HG02642 (cell line): Measurements from ENCODE around the gene GRIK2.
"Not testable (repeated sequence)": the region's sequence is repeated elsewhere in the genome, so short reads cannot be mapped to it uniquely, and the experiment has no call there.

ENCODE experiments used
- ATAC-seq: cut with Tn5 transposase; IDR thresholded peaks from one replicate; pipeline ENCODE4 v1.9.1; 2021; ENCODE audit warnings: mild to moderate bottlenecking; ENCODE audit not compliant: unreplicated experiment, poor library complexity

The GRIK2 gene

GRCh38 chr6:101607111-101607690, 213.7 kb downstream of the GRIK2 start:
- ATAC-seq = no peak

- no peak for ATAC-seq
These were observed 215.2 kb downstream of the GRIK2 start for GRCh38 chr6:101608703-101609102.

GRCh38 chr6:101613556-101613955, 220.0 kb downstream of the GRIK2 start:
- no peak for ATAC-seq

- ATAC-seq = no peak
These were observed 221.3 kb downstream of the GRIK2 start for GRCh38 chr6:101614774-101615173.

GRCh38 chr6:101626269-101626668, 232.8 kb downstream of the GRIK2 start:
- no peak for ATAC-seq

GRCh38 chr6:101630941-101631340, 237.4 kb downstream of the GRIK2 start:
- ATAC-seq = no peak

- no peak for ATAC-seq
These were observed 239.6 kb downstream of the GRIK2 start for GRCh38 chr6:101633081-101633480.

- not testable (repeated sequence) for ATAC-seq
These were observed 245.4 kb downstream of the GRIK2 start for GRCh38 chr6:101638865-101639264.

GRCh38 chr6:101640131-101640530, 246.6 kb downstream of the GRIK2 start:
- ATAC-seq = no peak

GRCh38 chr6:101645770-101646169, 252.3 kb downstream of the GRIK2 start:
- ATAC-seq = no peak

- ATAC-seq = no peak
These were observed 257.0 kb downstream of the GRIK2 start for GRCh38 chr6:101650402-101651100.

GRCh38 chr6:101652079-101652478, 258.6 kb downstream of the GRIK2 start:
- ATAC-seq = no peak

GRCh38 chr6:101655109-101655508, 261.6 kb downstream of the GRIK2 start:
- ATAC-seq = no peak

- ATAC-seq = peak; percentile 82
These were observed 268.8 kb downstream of the GRIK2 start for GRCh38 chr6:101662111-101662897.

GRCh38 chr6:101663100-101663499, 269.6 kb downstream of the GRIK2 start:
- ATAC-seq = no peak

- ATAC-seq = no peak
These were observed 272.7 kb downstream of the GRIK2 start for GRCh38 chr6:101666256-101666655.

- ATAC-seq = no peak
These were observed 275.1 kb downstream of the GRIK2 start for GRCh38 chr6:101668496-101669030.

GRCh38 chr6:101676187-101676586, 282.7 kb downstream of the GRIK2 start:
- no peak for ATAC-seq

GRCh38 chr6:101682937-101683336, 289.4 kb downstream of the GRIK2 start:
- no peak for ATAC-seq

- no peak for ATAC-seq
These were observed 290.4 kb downstream of the GRIK2 start for GRCh38 chr6:101683884-101684283.

GRCh38 chr6:101686653-101687052, 293.1 kb downstream of the GRIK2 start:
- no peak for ATAC-seq
